ENCODE data around the gene CTIF. TPM values are rescaled to one million over a fixed set of nuclear protein-coding genes. Genes with fewer than 3 reads are reported as not detected.

The CTIF gene
- total and polyA plus RNA-seq, 2 experiments from 2014 or later = 8.6 to 14.4 TPM

DNA sequence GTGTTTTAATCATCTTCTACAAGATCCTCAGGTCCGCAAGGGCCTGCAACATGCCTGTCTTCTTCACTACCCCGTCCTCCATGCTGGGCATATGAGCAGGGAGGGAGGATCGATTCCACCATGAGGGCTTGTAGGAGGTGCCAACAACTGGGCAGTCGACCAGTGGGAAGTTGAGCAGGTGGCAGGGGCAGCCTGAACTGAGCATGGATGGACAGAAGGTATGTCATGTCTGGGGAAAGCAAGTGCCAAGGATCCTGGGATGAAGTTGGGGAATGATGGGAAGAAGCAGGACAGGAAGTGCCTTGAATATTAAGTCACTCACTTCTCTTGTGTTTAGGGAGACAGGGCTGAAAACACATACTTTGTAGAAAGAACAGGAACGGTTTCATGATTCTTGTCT is 44.7 kb downstream of the CTIF start (continued):
- TF ChIP-seq REST (IDR thresholded peaks at IDR 0.05; ENCODE audit: unreplicated experiment) (no peak), EZH2phosphoT487 (IDR thresholded peaks at IDR 0.05; ENCODE audit: unreplicated experiment) (no peak), ETS1 (IDR thresholded peaks at IDR 0.05) (no peak)

GRCh38 chr18:48589797-48590519 is 51.1 kb downstream of the CTIF start:
- Histone ChIP-seq H2AFZ (no peak overlapping the region), H3K4me1 (ENCODE audit: insufficient read depth) (no peaks in the 10 kb centered on the region), H3K4me2 (no peak overlapping the region), H3K36me3 (ENCODE audit: insufficient read depth) (no peaks in the 10 kb centered on the region), H3K4me3 (no peak overlapping the region), H3F3A (replicated peaks; ENCODE audit: low read depth) (no peaks in the 10 kb centered on the region), H3K27ac (ENCODE audit: low read depth) (no peak overlapping the region), H3K79me2 (replicated peaks; ENCODE audit: insufficient read depth) (peaks cover 23% of the 10 kb centered on the region), H3K27me3 (ENCODE audit: insufficient read depth) (no peaks in the 10 kb centered on the region), H3K9me2 (ENCODE audit: insufficient read depth) (no peaks in the 10 kb centered on the region), H4K20me1 (replicated peaks; ENCODE audit: insufficient read depth) (0 out of 2 replicates have a peak, but pooled peaks cover 3% of the 10 kb centered on the region)
- DNase-seq (ENCODE audit: low spot score) (no peak), ATAC-seq (no peak)
- Mint-ChIP-seq H3K4me1 (peaks cover 4% of the 10 kb centered on the region; the same call in 2 of the 3 replicates), H3K36me3 (ENCODE audit: low read depth) (no peaks in the 10 kb centered on the region), H3K27me3 (ENCODE audit: insufficient read depth, low read depth, poor library complexity) (peaks cover 12% of the 10 kb centered on the region), H3K4me3 (no peak overlapping the region), H3K9me3 (no peaks in the 10 kb centered on the region), H3K27ac (no peak overlapping the region)
- TF ChIP-seq ZNF331 (CRISPR knock-in tag; IDR thresholded peaks at IDR 0.05; ENCODE audit: low read depth) (no peak), REST (IDR thresholded peaks at IDR 0.05; ENCODE audit: unreplicated experiment) (no peak), EZH2phosphoT487 (IDR thresholded peaks at IDR 0.05; ENCODE audit: unreplicated experiment) (no peak), EZH2 (IDR thresholded peaks at IDR 0.05; ENCODE audit: low read depth, unreplicated experiment) (no peak), CTCF (conservative IDR thresholded peaks at IDR 0.05; ENCODE audit: low read depth in 2 of 2) (no peak), STAT1 (IDR thresholded peaks at IDR 0.05; ENCODE audit: unreplicated experiment) (no peak), NANOG (IDR thresholded peaks at IDR 0.05; ENCODE audit: borderline replicate concordance) (no peak), POLR2AphosphoS5 (IDR thresholded peaks at IDR 0.05; ENCODE audit: low read depth) (no peak), ZNF114 (CRISPR knock-in tag; IDR thresholded peaks at IDR 0.05) (no peak), ETS1 (IDR thresholded peaks at IDR 0.05) (no peak)
